Heart right ventricle (tissue), 16 donors: ENCODE results near the gene BCL2. TPM values are rescaled to one million over a fixed set of nuclear protein-coding genes. Genes with fewer than 3 reads are reported as not detected.
A peak's percentile ranks its signal among the peaks of the same experiment; 100 is the strongest.

Experiments
- ATAC-seq, 8 donors: fragments of 200-7000 bp; cut with Tn5 transposase; one replicate each; pipeline ENCODE4 v1.9.1; 2020; ENCODE audit warnings: mild to moderate bottlenecking in 8 of 8, moderate library complexity in 8 of 8, moderate number of reproducible peaks in 1 of 8
- DNase-seq, 2 donors: peaks; one replicate each; pipeline ENCODE4 v3.0.0-alpha.2; 2020
- H3K27ac ChIP-seq, 10 donors: fragments of 200-600 bp; sonication (generic) in 2 of 10; one replicate each; pipeline versions ENCODE4 v1.5.0 to v1.8.0; 2020 to 2022; ENCODE audit warnings: mild to moderate bottlenecking in 3 of 10
- H3K27me3 ChIP-seq, 7 donors: fragments of 200-600 bp; one replicate each; pipeline ENCODE4 v1.8.0; 2021 to 2022; ENCODE audit warnings: mild to moderate bottlenecking in 2 of 7
- H3K36me3 ChIP-seq, 9 donors: fragments of 200-600 bp; sonication (generic) in 1 of 9; one replicate each; pipeline versions ENCODE4 v1.5.0 to v1.8.0; 2020 to 2022; ENCODE audit warnings: mild to moderate bottlenecking in 2 of 9
- H3K4me1 ChIP-seq, 9 donors: fragments of 200-600 bp; sonication (generic) in 1 of 9; one replicate each; pipeline versions ENCODE4 v1.5.0 to v1.8.0; 2020 to 2022; ENCODE audit warnings: mild to moderate bottlenecking in 4 of 9
- H3K4me3 ChIP-seq, 10 donors: fragments of 200-600 bp; sonication (generic) in 2 of 10; one replicate each; pipeline versions ENCODE4 v1.5.0 to v1.8.0; 2020 to 2022; ENCODE audit warnings: mild to moderate bottlenecking in 7 of 10, moderate library complexity in 2 of 10
- H3K9me3 ChIP-seq, 11 donors: fragments of 200-600 bp in 10 of 11; sonication (generic) in 2 of 11; one replicate each; pipeline versions ENCODE4 v1.5.0 to v1.8.0; 2013 to 2022; ENCODE audit warnings: mild to moderate bottlenecking in 2 of 11, control low read depth in 1 of 11, moderate library complexity in 1 of 11
- WGBS, 2 donors: extraction: QIAGEN DNeasy Blood & Tissue Kit; methylation state at CpG; one replicate each; pipeline ENCODE4 v1.1.7; 2013; ENCODE audit warnings: inconsistent platforms in 1 of 2; 5-methylcytosine and 5-hydroxymethylcytosine counted together
- intact Hi-C, 10 donors: fragments of 100-400 bp; cut with DNase I; formaldehyde crosslinking; loops; one replicate each; pipeline versions ENCODE4 v1.11.1 to v1.14.2; 2022
- polyA plus RNA-seq, 2 donors: library from polyadenylated mRNA; stranded (reverse); fragments of 200-250 nt; gene quantifications; one replicate each; pipeline ENCODE4 v1.2.3, GENCODE V29; 2013
- total RNA-seq, 10 donors: library from RNA; stranded (reverse); fragmentation: NEBNext Ultra II Directional in 3 of 10; extraction: Animal tissue kit (Norgen Biotek cat#: 25700) in 3 of 10; gene quantifications; one replicate each; pipeline versions ENCODE4 v1.2.1 to v1.2.4, GENCODE V29; 2021 to 2023
- TF ChIP-seq, protein P1 (sequence below), 9 donors: fragments of 200-600 bp; sonication (generic) in 2 of 9; IDR thresholded peaks; one replicate each; pipeline versions ENCODE4 v1.5.0 to v1.8.0; 2021 to 2022; ENCODE audit warnings: antibody characterized with exemption in 9 of 9, mild to moderate bottlenecking in 5 of 9, moderate library complexity in 1 of 9
- donor health status: Arrhythmogenic right ventricular cardiomyopathy.
- donor health status: ischemic (EF 13 %, LVEDD 7.1; RV severe dilation, severe dysfunction).
- donor health status: healthy with polysubstance abuse.
- donor health status: DM: no; HTN: yes; CAD: no.
- donor health status: DM: no; HTN: no; CAD: no.
- donor health status: ischemic (EF 25% LVEDD 6.9; RV normal size, moderate dysfunction).
- donor health status: ischemic (EF 25% LVEDD 5.7; RV mildly dilated, moderate dysfunction).
- donor health status: healthy.
- donor health status: DM: yes; HTN: yes; CAD: no.
- donor health status: Ischemic cardiomyopathy.
- donor health status: ischemic (EF 35%, LVEDD 5.7; RV mildly dilated, moderate dysfunction).
- donor health status: nonischemic (EF 11% LVEDD 7.7; RV severe dilation, severe dysfunction).
- donor health status: DM: yes; HTN: yes; CAD: no.
- donor health status: PGD.
- donor health status: ischemic (EF 29% LVEDD 5.4; RV normal size, mild dysfunction).
- donor health status: nonischemic (EF 23%, LVEDD 6.1; RV moderate dilation, normal function).

Gene BCL2
- total and polyA plus RNA-seq, 12 donors, result 1.5 to 23.1 (median 9.6) TPM

DNA sequence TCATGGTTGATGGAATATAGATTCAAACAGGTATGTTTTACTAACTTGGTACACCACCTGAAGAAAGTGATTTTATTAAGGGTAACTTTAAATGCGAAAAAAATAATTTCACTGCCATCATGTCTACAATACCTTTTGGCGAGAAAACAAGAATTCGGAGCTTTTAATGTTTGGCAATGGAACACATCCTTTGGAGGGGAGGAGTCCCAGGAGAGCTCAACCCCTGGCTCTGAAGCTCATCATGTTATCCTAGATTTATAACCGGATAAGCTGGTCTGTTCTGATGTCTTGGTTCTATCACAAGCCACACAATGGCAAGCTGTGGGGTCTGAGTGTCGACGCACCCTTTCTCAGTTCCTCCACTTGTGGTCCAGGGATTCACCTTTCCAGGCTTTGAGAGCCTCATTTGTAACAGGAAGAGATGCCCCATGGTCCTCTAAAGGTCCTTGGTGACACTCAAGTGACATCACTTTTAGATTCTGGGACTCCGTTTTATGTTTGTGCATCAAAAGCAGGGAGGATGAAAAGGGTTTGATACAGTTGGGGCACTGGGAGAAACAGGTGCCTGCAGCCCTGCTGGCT lies 172.7 kb downstream of the BCL2 start:
- H3K27ac ChIP-seq, result no peak overlapping the region
- TF ChIP-seq, protein P1, sequence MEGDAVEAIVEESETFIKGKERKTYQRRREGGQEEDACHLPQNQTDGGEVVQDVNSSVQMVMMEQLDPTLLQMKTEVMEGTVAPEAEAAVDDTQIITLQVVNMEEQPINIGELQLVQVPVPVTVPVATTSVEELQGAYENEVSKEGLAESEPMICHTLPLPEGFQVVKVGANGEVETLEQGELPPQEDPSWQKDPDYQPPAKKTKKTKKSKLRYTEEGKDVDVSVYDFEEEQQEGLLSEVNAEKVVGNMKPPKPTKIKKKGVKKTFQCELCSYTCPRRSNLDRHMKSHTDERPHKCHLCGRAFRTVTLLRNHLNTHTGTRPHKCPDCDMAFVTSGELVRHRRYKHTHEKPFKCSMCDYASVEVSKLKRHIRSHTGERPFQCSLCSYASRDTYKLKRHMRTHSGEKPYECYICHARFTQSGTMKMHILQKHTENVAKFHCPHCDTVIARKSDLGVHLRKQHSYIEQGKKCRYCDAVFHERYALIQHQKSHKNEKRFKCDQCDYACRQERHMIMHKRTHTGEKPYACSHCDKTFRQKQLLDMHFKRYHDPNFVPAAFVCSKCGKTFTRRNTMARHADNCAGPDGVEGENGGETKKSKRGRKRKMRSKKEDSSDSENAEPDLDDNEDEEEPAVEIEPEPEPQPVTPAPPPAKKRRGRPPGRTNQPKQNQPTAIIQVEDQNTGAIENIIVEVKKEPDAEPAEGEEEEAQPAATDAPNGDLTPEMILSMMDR (IDR thresholded peaks at IDR 0.05), result no peak
- ATAC-seq (no peak), DNase-seq (no peak)
- no peaks in the 10 kb centered on the region for H3K27me3 ChIP-seq
- no peaks in the 10 kb centered on the region for H3K36me3 ChIP-seq
- WGBS, 2 donors, result 69 to 88% methylated on average over 7 of the region's 7 CpGs
- no peak overlapping the region for H3K4me3 ChIP-seq
- H3K9me3 ChIP-seq, result no peaks in the 10 kb centered on the region
- H3K4me1 ChIP-seq, result peaks cover 2 to 57% (median 28%) of the 10 kb centered on the region in 9 donors
- intact Hi-C loops, result loop anchor here in 2 of 10 donors (10.0 kb wide), 1 partner anchor 122 kb away; no protein-coding TSS in a partner anchor

DNA sequence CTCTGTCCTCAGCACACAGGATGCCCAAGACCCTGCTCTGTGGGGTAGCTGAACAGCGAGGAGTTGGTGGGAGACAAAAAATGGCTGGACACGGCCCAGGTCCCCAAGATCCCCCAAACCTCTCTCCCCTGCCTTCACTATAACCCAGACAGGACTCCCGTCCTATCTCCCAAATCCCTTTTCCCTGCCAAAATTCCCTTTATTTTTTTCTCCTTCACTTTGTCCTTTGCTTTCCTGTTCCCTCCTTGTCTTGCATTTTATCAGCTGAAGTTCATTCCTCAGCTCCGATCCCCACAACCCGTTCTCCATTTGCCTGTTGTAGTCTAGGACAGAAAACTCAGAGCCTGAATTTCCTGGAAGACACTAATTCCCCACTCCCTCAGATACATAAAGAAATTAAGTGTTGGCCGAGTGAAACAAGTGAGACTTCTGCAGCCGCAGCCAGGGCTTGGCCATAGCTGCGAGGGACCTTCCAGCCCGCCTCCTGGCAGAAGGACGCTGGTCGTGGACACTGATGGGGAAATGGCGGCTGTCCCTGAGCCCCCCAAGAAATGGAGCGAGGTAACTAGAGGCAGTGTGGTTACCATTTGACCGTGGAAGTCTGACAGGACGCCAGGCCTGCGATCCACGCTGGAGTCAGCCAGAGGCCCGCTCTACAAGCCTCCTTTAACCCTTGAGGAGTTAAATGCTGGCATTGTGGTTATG lies 173.6 kb downstream of the BCL2 start:
- Histone ChIP-seq H3K9me3 (no peaks in the 10 kb centered on the region), H3K36me3 (no peaks in the 10 kb centered on the region), H3K4me1 (peaks cover 2 to 67% (median 36%) of the 10 kb centered on the region in 9 donors), H3K27me3 (no peaks in the 10 kb centered on the region), H3K4me3 (peak overlapping the region in 2 of 10 donors; percentile 8 to 10), H3K27ac (peak overlapping the region in 1 of 10 donors; percentile 7)
- DNase-seq, result no peak
- 71 to 72% methylated on average over 18 of the region's 18 CpGs for WGBS, 2 donors
- TF ChIP-seq, protein P1 (IDR thresholded peaks at IDR 0.05), result no peak
- ATAC-seq, result no peak
- intact Hi-C loops, result loop anchor here in 2 of 10 donors (10.0 kb wide), 1 partner anchor 121 kb away; no protein-coding TSS in a partner anchor

DNA sequence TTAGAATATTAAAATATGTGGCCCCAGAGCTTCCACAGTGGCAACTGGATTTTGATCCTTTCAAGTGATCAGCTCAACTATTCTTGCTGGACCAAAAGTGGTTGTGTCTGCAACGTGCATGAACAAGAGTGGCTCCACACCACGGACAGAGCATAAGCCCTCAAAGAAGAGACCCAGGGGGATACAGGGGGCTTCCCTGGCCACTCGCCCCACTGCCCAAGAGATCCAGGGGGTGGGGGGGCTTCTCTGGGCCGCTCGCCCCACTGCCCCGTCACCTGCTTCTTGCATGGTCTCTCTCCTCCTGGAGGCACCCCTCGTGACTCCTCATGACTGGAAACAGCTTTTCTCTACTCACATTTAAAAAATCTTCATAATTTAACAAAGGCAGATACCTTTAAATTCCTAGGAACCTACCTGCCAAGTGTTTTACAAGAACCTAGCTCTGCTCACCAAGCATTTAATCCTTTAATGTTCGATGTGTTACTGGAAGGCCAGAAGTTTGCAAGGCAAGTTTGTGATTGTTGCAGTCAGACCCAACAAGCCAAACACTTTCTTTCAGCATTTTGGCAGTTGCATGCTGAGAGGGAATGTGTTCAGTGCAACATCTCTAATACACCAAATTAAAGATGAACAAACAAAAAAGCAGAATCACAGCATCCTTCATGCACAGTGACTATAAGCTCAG lies 174.3 kb downstream of the BCL2 start:
- H3K4me1 ChIP-seq, result peaks cover 2 to 74% (median 39%) of the 10 kb centered on the region in 9 donors
- WGBS, 2 donors, result 85% methylated on average over 8 of the region's 8 CpGs
- H3K9me3 ChIP-seq, result no peaks in the 10 kb centered on the region
- H3K36me3 ChIP-seq, result no peaks in the 10 kb centered on the region
- H3K27me3 ChIP-seq, result no peaks in the 10 kb centered on the region
- DNase-seq, result no peak
- ATAC-seq, result no peak
- no peak overlapping the region for H3K27ac ChIP-seq
- H3K4me3 ChIP-seq, result no peak overlapping the region
- TF ChIP-seq, protein P1 (IDR thresholded peaks at IDR 0.05), result no peak
- intact Hi-C loops, result loop anchor here in 2 of 10 donors (10.0 kb wide), 1 partner anchor 121 kb away; no protein-coding TSS in a partner anchor

DNA sequence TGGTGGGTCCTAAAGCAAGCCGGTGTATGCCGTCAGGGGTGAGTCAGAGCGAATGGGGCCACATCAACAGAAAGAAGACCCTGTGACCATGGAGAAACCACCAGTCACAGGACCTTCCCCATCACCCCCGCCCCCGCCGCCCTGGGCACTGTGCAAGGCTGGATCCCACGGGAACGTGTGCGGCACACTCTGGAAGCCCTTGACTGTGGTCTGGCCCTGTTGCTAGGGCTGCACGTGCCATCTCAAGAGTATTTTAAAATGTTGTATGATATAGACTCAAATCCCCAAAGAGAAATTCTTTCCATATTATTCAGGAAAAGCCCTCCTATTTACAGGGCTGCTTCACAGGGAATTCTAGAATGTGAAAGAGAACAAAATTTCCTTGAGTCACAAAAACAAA lies 174.8 kb downstream of the BCL2 start:
- TF ChIP-seq, protein P1 (IDR thresholded peaks at IDR 0.05), result no peak
- Histone ChIP-seq H3K27me3 (no peaks in the 10 kb centered on the region), H3K27ac (no peak overlapping the region), H3K4me1 (peaks cover 2 to 77% (median 44%) of the 10 kb centered on the region in 9 donors), H3K9me3 (no peaks in the 10 kb centered on the region), H3K36me3 (no peaks in the 10 kb centered on the region), H3K4me3 (no peak overlapping the region)
- DNase-seq, result no peak
- intact Hi-C loops, result loop anchor here in 2 of 10 donors (10.0 kb wide), 1 partner anchor 120 kb away; no protein-coding TSS in a partner anchor
- 82 to 84% methylated on average over 10 of the region's 10 CpGs for WGBS, 2 donors
- no peak for ATAC-seq
